Measurements from ENCODE around the gene SPTBN1.

DNA sequence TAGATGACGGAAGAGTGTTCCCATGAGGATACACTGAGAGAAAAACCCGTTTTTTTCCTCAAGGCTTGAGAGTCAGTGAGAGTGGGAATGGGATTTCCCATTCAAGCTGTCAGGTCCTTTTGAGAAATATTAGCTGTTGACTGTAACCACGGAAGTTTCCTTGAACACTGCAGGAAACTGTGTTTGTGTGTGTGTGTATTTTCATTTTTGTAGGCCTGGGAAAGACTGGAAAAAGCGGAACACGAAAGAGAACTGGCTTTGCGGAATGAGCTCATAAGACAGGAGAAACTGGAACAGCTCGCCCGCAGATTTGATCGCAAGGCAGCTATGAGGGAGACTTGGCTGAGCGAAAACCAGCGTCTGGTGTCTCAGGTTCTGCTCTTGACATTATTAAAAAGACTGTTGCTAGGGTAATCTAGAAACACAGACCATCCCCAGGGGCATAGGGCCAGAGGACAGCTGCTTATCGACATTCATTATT is 168.5 kb downstream of the SPTBN1 start:
- TF ChIP-seq POLR2A (IDR thresholded peaks at IDR 0.05; ENCODE audit: low read depth, low read length) = no peak
- TF ChIP-seq CTCF (IDR thresholded peaks at IDR 0.05; ENCODE audit: extremely low read depth in 1 of 2, insufficient read depth in 1 of 2, low read depth in 1 of 2, low read length in 2 of 2) = no peak
- no peak for TF ChIP-seq POLR2AphosphoS5 (IDR thresholded peaks at IDR 0.05; ENCODE audit: insufficient read depth, low read depth, low read length)
